A673 (cell line): ENCODE data around the gene COL28A1. TPM values are rescaled to one million over a fixed set of nuclear protein-coding genes. Genes with fewer than 3 reads are reported as not detected.
"Not testable (repeated sequence)": the region's sequence is repeated elsewhere in the genome, so short reads cannot be mapped to it uniquely, and the experiment has no call there.

Experiments
- BruUV-seq: library from RNA; stranded (reverse); fragments of 400-500 nt; replicated peaks from 2 replicates; lab custom pipeline; 2021; lab: Mats Ljungman, UMichigan
- CTCF ChIA-PET: fragments of 300-600 bp; sonication (Branson Sonifier 250); formaldehyde crosslinking; loops from one replicate; lab custom pipeline; 2022; ENCODE audit warnings: antibody characterized with exemption; lab: Charles Lee
- POLR2A ChIA-PET: fragments of 300-600 bp; sonication (Branson Sonifier 250); formaldehyde crosslinking; loops from one replicate; lab custom pipeline; 2022; ENCODE audit warnings: antibody characterized with exemption; ENCODE audit not compliant: low non-redundant PET; lab: Charles Lee
- DNase-seq: peaks from one replicate; pipeline ENCODE4 v3.0.0-alpha.2; 2015; ENCODE audit warnings: low spot score
- H3K27ac ChIP-seq: fragments of 200-600 bp; sonication (generic); 2 replicates; pipeline ENCODE4 v1.5.1; 2016; ENCODE audit warnings: mixed run types, low read depth, mild to moderate bottlenecking, mixed read lengths, antibody characterized with exemption, low read length; ENCODE audit not compliant: poor library complexity, severe bottlenecking
- H3K27me3 ChIP-seq: fragments of 200-600 bp; sonication (generic); replicated peaks from 2 replicates; pipeline ENCODE4 v1.6.1; 2017; ENCODE audit warnings: mixed run types, low read depth, mild to moderate bottlenecking, mixed read lengths, antibody characterized with exemption, low read length; ENCODE audit not compliant: insufficient read depth, poor library complexity
- H3K36me3 ChIP-seq: fragments of 200-600 bp; sonication (generic); 2 replicates; pipeline ENCODE4 v1.6.1; 2016; ENCODE audit warnings: mixed run types, mild to moderate bottlenecking, mixed read lengths, antibody characterized with exemption, low read length; ENCODE audit not compliant: insufficient read depth, poor library complexity, severe bottlenecking
- H3K4me1 ChIP-seq: fragments of 200-600 bp; sonication (generic); 2 replicates; pipeline ENCODE4 v1.6.1; 2017; ENCODE audit warnings: mixed run types, mild to moderate bottlenecking, mixed read lengths, antibody characterized with exemption, low read length; ENCODE audit not compliant: insufficient read depth, poor library complexity, severe bottlenecking
- H3K4me3 ChIP-seq: fragments of 200-600 bp; sonication (generic); 2 replicates; pipeline ENCODE4 v1.5.1; 2016; ENCODE audit warnings: low read depth, mixed run types, mild to moderate bottlenecking, mixed read lengths, low read length; ENCODE audit not compliant: poor library complexity, severe bottlenecking
- H3K9me3 ChIP-seq: fragments of 200-600 bp; sonication (generic); 2 replicates; pipeline ENCODE4 v1.6.1; 2016; ENCODE audit warnings: mixed run types, low read depth, mild to moderate bottlenecking, mixed read lengths, antibody characterized with exemption, low read length; ENCODE audit not compliant: poor library complexity, severe bottlenecking
- CTCF ChIP-seq: fragments of 300-800, 200-600 bp; sonication (generic); conservative IDR thresholded peaks from 2 replicates; pipeline ENCODE4 v1.5.1; 2017; ENCODE audit warnings: low read depth, mild to moderate bottlenecking, antibody characterized with exemption, low read length, moderate library complexity, mixed read lengths
- EZH2 ChIP-seq: fragments of 200-600 bp; sonication (generic); IDR thresholded peaks from 2 replicates; pipeline ENCODE4 v1.6.1; 2017; ENCODE audit warnings: borderline replicate concordance, low read depth, mild to moderate bottlenecking, mixed read lengths, antibody characterized with exemption, low read length; ENCODE audit not compliant: poor library complexity, severe bottlenecking
- intact Hi-C: fragments of 100-400 bp; cut with micrococcal nuclease; formaldehyde crosslinking; loops from one replicate; pipeline ENCODE4 v1.10.0; 2022; ENCODE audit not compliant: unreplicated experiment
- total RNA-seq: library from RNA; stranded (reverse); gene quantifications from 2 replicates; pipeline ENCODE4 v1.2.3, GENCODE V29; 2021

COL28A1 gene
- total RNA-seq, 1 experiment from 2014 or later: 0.34 TPM

DNA sequence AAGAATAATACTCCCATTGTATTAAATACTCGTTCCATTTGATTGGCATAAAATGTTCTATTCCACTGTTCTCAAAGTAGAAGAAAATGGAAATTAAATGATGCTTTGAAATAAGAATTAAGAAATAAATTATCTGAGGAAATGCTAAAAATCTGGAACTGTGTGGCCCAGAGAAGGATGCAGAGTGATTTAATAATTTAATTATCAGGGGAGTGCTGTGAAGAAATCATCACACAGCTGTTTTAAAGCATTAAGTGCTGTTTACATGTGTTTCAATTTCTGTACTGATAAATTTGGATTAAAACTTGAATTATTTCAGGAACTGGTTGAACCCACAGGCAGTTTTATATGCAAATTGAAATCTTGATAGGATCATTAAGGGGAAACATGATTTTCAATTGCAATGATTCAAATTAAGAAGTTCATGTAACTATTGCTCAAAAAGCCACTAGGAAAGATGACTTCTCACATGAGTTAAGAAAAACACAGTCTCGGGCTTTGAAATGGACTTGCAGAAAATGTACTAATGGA, 56.3 kb downstream of the COL28A1 start:
- Histone ChIP-seq H3K27me3 (no peaks in the 10 kb centered on the region), H3K27ac (no peak overlapping the region), H3K4me3 (no peak overlapping the region), H3K9me3 (peaks cover 4% of the 10 kb centered on the region), H3K4me1 (no peaks in the 10 kb centered on the region), H3K36me3 (no peaks in the 10 kb centered on the region)
- no peak for DNase-seq
- CTCF ChIA-PET: no interaction called here
- BruUV-seq: no TSS peak
- intact Hi-C loops: no loop called here
- POLR2A ChIA-PET: no interaction called here
- TF ChIP-seq EZH2 (no peak), CTCF (no peak)

GRCh38 chr7:7478569-7478968, 57.1 kb downstream of the COL28A1 start:
- ChIA-PET POLR2A (no interaction called here), CTCF (no interaction called here)
- Histone ChIP-seq H3K4me1 (no peaks in the 10 kb centered on the region), H3K27ac (no peak overlapping the region), H3K4me3 (no peak overlapping the region), H3K27me3 (no peaks in the 10 kb centered on the region), H3K36me3 (no peaks in the 10 kb centered on the region), H3K9me3 (peaks cover 4% of the 10 kb centered on the region)
- intact Hi-C loops: no loop called here
- no TSS peak for BruUV-seq
- TF ChIP-seq CTCF: no peak
- TF ChIP-seq EZH2: no peak
- no peak for DNase-seq

- H3K36me3 ChIP-seq, H3K4me3 ChIP-seq, H3K9me3 ChIP-seq, CTCF ChIA-PET, H3K27me3 ChIP-seq, DNase-seq, H3K4me1 ChIP-seq, intact Hi-C loops, H3K27ac ChIP-seq, BruUV-seq: not testable (repeated sequence)
- POLR2A ChIA-PET: interaction anchor here (0.6 kb wide), 1 partner anchor 755 kb away, joined by 3 read pairs; no protein-coding TSS in a partner anchor
These were observed 58.0 kb downstream of the COL28A1 start for GRCh38 chr7:7477641-7478040.

DNA sequence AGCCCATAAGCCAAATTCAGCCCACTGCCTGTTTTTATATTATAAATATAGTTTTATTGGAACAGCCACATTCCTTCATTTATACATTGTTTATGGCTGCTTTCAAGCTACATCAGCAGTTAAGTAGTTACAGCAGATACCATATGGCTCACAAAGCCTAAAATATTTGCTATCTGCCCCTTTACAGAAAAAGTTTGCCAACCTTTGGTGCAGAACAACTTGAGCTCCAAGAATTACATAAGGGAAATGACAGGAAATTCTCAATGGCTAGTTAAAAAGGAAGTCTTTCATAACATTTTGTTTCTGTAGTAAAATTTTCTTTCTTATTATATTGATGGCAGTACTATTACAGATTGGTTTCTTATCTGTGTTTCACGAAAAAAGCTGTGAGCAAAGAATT, 59.3 kb downstream of the COL28A1 start:
- no TSS peak for BruUV-seq
- no peak overlapping the region for H3K4me3 ChIP-seq
- intact Hi-C loops: no loop called here
- no peak overlapping the region for H3K27ac ChIP-seq
- POLR2A ChIA-PET: no interaction called here
- no peaks in the 10 kb centered on the region for H3K4me1 ChIP-seq
- H3K36me3 ChIP-seq: no peaks in the 10 kb centered on the region
- H3K27me3 ChIP-seq: no peaks in the 10 kb centered on the region
- no peaks in the 10 kb centered on the region for H3K9me3 ChIP-seq
- CTCF ChIA-PET: no interaction called here
- no peak for DNase-seq
- no peak for TF ChIP-seq CTCF
- TF ChIP-seq EZH2: no peak
